GM21737 (cell line): ENCODE data around the gene MDM2.

Experiments
- ATAC-seq: cut with Tn5 transposase; IDR thresholded peaks from one replicate; pipeline ENCODE4 v1.9.1; 2021; ENCODE audit warnings: mild to moderate bottlenecking, moderate library complexity; ENCODE audit not compliant: unreplicated experiment

MDM2 gene

DNA sequence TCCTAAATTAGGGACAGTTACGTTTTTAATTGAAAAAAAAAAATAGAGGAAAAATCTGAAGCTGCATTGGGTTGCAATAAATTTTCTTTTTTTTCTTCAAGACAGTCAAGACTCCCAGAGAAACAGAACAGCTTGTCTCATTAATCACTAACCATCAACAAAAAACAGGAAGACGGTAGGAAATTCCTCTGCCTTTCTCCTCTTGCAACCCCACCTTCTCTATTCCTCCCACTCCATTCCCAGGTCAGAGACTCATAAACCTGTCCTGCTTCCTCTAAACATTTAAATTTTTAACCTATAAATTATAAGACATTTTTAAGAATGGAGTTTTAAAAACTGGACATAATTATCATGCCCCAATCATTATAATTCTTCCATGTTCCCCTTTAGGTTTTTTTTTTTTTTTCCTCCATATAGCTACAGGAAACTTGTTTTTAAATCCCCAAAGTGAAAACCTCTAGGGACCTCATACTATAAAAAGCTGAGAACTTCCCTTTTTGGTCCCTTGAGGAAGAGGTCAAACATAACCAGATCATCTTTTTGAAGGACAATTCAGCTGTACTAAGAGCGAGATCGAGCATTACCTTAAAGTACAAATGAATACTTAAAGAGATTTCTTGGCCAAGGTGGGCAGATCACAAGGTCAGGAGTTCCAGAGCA, 89.0 kb downstream of the MDM2 start:
- no peak for ATAC-seq

DNA sequence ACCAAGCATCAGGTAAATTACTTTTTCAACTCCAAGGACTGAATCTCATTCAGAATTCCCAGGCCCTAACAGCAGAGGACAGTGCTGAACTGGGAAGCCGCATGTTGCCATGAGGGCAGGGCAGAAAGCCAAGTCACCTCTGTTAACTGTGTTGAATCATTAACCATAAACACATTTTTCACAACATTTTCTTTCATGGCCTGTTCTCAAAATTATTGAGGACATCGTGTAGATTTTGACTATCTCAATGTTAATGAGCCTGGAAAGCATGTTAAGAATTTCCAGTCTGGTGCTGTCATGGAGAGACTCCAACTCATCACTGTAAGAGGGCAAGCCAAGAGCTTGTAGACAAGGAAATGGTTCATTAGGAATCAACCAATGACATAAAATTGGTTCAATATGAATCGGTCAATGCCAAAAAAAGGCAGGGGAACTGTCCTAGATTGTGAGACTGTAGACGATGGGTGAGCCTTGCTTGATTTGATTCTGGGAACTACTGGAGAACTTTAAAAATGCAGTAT, 91.3 kb downstream of the MDM2 start:
- ATAC-seq, result no peak

DNA sequence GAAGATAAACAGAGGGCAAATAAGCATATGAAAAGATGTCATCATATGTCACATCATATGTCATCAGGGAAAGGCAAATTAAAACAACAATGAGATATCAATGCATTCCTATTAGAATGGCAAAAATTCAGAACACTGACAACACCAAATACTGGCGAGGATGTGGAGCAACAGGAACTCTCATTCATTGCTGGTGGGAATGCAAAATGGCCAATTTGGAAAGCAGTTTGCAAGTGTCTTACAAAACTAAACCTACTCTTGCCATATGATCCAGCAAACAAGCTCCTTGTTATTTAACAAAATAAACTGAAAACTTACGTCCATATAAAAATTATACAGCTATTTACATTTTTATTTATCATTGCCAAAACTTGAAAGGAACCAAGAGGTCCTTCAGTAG, 92.3 kb downstream of the MDM2 start:
- ATAC-seq, result no peak
